ENCODE measurements around the gene FARS2. TPM values are rescaled to one million over a fixed set of nuclear protein-coding genes. Genes with fewer than 3 reads are reported as not detected.

The FARS2 gene
- polyA plus RNA-seq, 1 experiment = 17.9 TPM

DNA sequence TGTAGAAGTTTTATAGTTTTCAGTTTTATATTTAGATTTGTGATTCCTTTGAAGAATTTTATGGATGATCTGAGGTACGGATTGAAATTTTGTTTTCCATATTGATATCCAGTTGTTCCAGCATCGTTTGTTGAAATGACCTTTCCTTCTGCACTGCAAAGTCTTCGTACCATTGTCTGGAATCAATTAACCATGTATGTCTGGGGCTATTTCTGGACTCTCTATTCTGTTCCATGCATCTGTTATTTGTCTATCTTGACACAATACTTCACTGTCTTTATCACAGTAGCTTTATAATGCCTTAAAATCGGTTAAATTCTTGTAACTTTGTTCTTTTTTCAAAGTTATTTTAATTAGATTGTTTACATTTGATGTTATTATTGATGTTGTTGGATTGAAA, 154.9 kb downstream of the FARS2 start:
- DNase-seq (ENCODE audit: low read depth) = no peak
- ChIA-PET POLR2A (no interaction called here), CTCF (no interaction called here)
- no peaks in the 10 kb centered on the region for H3K36me3 ChIP-seq (ENCODE audit: control insufficient read depth, insufficient read depth, low read length)
- H3K4me3 ChIP-seq (ENCODE audit: low read depth, low read length) = no peak overlapping the region
- TF ChIP-seq, protein P1, sequence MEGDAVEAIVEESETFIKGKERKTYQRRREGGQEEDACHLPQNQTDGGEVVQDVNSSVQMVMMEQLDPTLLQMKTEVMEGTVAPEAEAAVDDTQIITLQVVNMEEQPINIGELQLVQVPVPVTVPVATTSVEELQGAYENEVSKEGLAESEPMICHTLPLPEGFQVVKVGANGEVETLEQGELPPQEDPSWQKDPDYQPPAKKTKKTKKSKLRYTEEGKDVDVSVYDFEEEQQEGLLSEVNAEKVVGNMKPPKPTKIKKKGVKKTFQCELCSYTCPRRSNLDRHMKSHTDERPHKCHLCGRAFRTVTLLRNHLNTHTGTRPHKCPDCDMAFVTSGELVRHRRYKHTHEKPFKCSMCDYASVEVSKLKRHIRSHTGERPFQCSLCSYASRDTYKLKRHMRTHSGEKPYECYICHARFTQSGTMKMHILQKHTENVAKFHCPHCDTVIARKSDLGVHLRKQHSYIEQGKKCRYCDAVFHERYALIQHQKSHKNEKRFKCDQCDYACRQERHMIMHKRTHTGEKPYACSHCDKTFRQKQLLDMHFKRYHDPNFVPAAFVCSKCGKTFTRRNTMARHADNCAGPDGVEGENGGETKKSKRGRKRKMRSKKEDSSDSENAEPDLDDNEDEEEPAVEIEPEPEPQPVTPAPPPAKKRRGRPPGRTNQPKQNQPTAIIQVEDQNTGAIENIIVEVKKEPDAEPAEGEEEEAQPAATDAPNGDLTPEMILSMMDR (IDR thresholded peaks at IDR 0.05; ENCODE audit: insufficient read depth, low read depth, low read length) = no peak
- H3K27me3 ChIP-seq (ENCODE audit: control insufficient read depth, insufficient read depth, low read length) = no peaks in the 10 kb centered on the region

DNA sequence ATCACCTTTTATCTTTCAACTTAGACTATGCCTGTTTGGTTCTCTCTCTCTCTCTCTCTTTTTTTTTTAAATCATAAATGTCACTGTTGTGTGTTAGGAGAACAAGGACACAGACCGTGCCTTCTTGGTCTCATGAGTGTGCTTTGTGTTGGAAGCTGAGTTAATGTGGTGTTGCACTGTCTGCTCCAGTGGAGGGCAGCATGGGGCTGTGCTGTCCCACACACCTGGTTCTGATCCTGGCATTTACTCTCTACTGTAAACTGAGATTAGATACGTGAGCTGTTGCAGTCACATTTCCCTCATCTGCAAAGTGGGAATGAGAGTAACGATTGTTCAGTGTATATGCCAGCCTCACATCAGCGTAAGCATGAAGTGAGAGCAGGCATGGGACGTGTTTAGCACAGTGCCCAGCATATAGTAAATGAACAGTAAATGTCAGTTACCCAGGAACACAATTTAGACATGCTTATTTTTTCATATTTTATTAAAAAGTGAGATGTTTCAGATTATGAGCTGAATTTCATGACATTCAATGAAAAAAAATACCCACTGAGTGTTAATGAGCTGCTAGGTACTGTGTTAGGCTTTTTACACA, 161.1 kb downstream of the FARS2 start:
- ChIA-PET POLR2A (interaction anchor here (0.6 kb wide), 1 partner anchor 1122 kb away, joined by 3 read pairs; no protein-coding TSS in a partner anchor), CTCF (interaction anchor here (0.5 to 1.8 kb wide), 10 partner anchors 9 to 1132 kb away, joined by 3 to 9 read pairs (median 4); no protein-coding TSS in a partner anchor)
- no peak overlapping the region for H3K4me3 ChIP-seq (ENCODE audit: low read depth, low read length)
- H3K36me3 ChIP-seq (ENCODE audit: control insufficient read depth, insufficient read depth, low read length) = no peaks in the 10 kb centered on the region
- DNase-seq (ENCODE audit: low read depth) = no peak
- H3K27me3 ChIP-seq (ENCODE audit: control insufficient read depth, insufficient read depth, low read length) = no peaks in the 10 kb centered on the region
- TF ChIP-seq, protein P1 (IDR thresholded peaks at IDR 0.05; ENCODE audit: insufficient read depth, low read depth, low read length) = peak; percentile 75

DNA sequence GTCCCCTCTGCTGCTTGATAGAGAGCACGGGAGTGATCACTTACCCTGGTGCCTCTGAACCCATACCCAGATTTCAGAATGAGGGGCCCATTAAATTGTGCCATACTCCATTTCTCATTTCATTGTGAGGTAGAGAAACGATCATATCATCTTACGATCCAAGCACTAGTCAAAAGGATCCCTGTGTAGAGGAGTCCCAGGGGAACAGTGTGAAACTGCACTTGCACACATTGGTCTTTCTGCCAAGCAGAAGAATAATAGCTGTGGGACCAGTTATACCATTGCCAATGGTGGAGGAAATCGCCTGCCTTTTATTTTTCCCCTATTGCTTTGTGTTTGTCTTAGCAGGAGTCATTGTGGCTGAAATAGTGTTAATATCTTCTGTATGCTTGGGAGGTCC, 161.9 kb downstream of the FARS2 start:
- POLR2A ChIA-PET = no interaction called here
- no peaks in the 10 kb centered on the region for H3K27me3 ChIP-seq (ENCODE audit: control insufficient read depth, insufficient read depth, low read length)
- no peak for DNase-seq (ENCODE audit: low read depth)
- TF ChIP-seq, protein P1 (IDR thresholded peaks at IDR 0.05; ENCODE audit: insufficient read depth, low read depth, low read length) = no peak
- no peaks in the 10 kb centered on the region for H3K36me3 ChIP-seq (ENCODE audit: control insufficient read depth, insufficient read depth, low read length)
- CTCF ChIA-PET = interaction anchor here (0.6 to 1.8 kb wide), 6 partner anchors 10 to 1131 kb away, joined by 3 to 9 read pairs (median 4); no protein-coding TSS in a partner anchor
- no peak overlapping the region for H3K4me3 ChIP-seq (ENCODE audit: low read depth, low read length)

DNA sequence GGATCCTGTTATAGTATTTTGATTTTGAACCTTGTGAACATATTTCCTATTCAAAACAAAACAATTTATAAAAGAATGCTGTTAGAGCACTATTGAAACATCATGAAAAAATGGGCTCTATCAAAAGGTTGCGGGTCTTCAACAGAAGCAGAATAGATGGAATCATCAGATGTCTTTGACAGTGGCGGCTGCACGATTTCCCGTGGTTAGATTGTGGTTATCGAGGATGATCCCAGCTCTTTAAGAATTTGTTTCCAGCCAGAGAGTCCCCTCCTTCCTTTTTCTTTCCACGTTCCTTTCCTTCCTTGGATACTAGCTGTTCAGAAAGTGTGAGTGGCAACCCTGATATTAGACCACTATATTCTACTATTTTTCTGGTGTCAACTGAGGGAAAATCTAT, 163.4 kb downstream of the FARS2 start:
- POLR2A ChIA-PET = no interaction called here
- Histone ChIP-seq H3K27me3 (ENCODE audit: control insufficient read depth, insufficient read depth, low read length) (no peaks in the 10 kb centered on the region), H3K4me3 (ENCODE audit: low read depth, low read length) (no peak overlapping the region), H3K36me3 (ENCODE audit: control insufficient read depth, insufficient read depth, low read length) (no peaks in the 10 kb centered on the region)
- TF ChIP-seq, protein P1 (IDR thresholded peaks at IDR 0.05; ENCODE audit: insufficient read depth, low read depth, low read length) = no peak
- no peak for DNase-seq (ENCODE audit: low read depth)
- CTCF ChIA-PET = no interaction called here

DNA sequence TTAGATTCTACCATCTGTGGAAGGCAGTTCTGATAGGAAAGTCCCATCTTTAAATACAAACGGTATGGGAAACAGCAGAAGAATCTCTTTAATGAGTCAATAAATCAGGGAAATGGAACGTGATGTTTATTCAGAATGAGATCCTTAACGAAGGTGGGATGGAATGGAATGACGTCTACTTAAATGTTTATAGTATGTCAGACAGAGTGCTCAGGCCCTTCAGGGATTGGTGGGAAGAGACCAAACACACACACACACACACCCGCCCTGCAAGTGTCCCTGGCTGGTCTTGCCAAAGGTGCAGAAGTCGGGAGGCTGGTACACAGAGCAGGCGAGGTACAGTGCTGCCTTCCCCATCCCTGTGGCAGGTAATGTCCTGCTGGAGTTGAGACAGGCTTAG, 164.0 kb downstream of the FARS2 start:
- ChIA-PET POLR2A (no interaction called here), CTCF (interaction anchor here (1.2 kb wide), 1 partner anchor 7 kb away, joined by 4 read pairs; no protein-coding TSS in a partner anchor)
- Histone ChIP-seq H3K36me3 (ENCODE audit: control insufficient read depth, insufficient read depth, low read length) (no peaks in the 10 kb centered on the region), H3K27me3 (ENCODE audit: control insufficient read depth, insufficient read depth, low read length) (no peaks in the 10 kb centered on the region), H3K4me3 (ENCODE audit: low read depth, low read length) (no peak overlapping the region)
- DNase-seq (ENCODE audit: low read depth) = no peak
- TF ChIP-seq, protein P1 (IDR thresholded peaks at IDR 0.05; ENCODE audit: insufficient read depth, low read depth, low read length) = no peak
